Neural cell (in vitro differentiated cells): ENCODE results near the gene SUGCT. TPM values are rescaled to one million over a fixed set of nuclear protein-coding genes. Genes with fewer than 3 reads are reported as not detected.

Experiments
- H2AFZ ChIP-seq: fragments of 200-600, 300-800 bp; sonication (generic), shearing (Covaris generic); 2 replicates; pipeline ENCODE4 v1.6.0; 2014; ENCODE audit warnings: low read depth, mild to moderate bottlenecking, antibody characterized with exemption, low read length, moderate library complexity
- H3F3A ChIP-seq: fragments of 200-600 bp; shearing (Covaris generic); 2 replicates; pipeline ENCODE4 v1.6.1; 2016; ENCODE audit warnings: mild to moderate bottlenecking, moderate library complexity, mixed read lengths, antibody characterized with exemption, low read length; ENCODE audit not compliant: insufficient read depth, poor library complexity, severe bottlenecking
- H3K27ac ChIP-seq: fragments of 200-600, 300-800 bp; sonication (generic), shearing (Covaris generic); 2 replicates; pipeline ENCODE4 v1.5.1; 2014; ENCODE audit warnings: mild to moderate bottlenecking, low read length, moderate library complexity
- H3K27me3 ChIP-seq: fragments of 300-800, 200-600 bp; sonication (generic), shearing (Covaris generic); 2 replicates; pipeline ENCODE4 v1.6.0; 2014; ENCODE audit warnings: mild to moderate bottlenecking, low read depth, low read length, moderate library complexity; ENCODE audit not compliant: insufficient read depth
- H3K36me3 ChIP-seq: fragments of 300-800, 200-600 bp; sonication (generic), shearing (Covaris generic); 2 replicates; pipeline ENCODE4 v1.5.1; 2014; ENCODE audit warnings: mild to moderate bottlenecking, antibody characterized with exemption, low read length, moderate library complexity; ENCODE audit not compliant: insufficient read depth
- H3K4me2 ChIP-seq: fragments of 300-800, 200-600 bp; sonication (generic), shearing (Covaris generic); 2 replicates; pipeline ENCODE4 v1.6.0; 2014; ENCODE audit warnings: mild to moderate bottlenecking, low read length
- H3K4me3 ChIP-seq: fragments of 300-800, 200-600 bp; sonication (generic), shearing (Covaris generic); 2 replicates; pipeline ENCODE4 v1.5.1; 2014; ENCODE audit warnings: mild to moderate bottlenecking, low read length, moderate library complexity
- H3K79me2 ChIP-seq: fragments of 200-600 bp; shearing (Covaris generic); replicated peaks from 2 replicates; pipeline ENCODE4 v1.6.0; 2014; ENCODE audit warnings: mild to moderate bottlenecking, low read length, moderate library complexity; ENCODE audit not compliant: insufficient read depth
- H3K9ac ChIP-seq: fragments of 300-800, 200-600 bp; sonication (generic), shearing (Covaris generic); 2 replicates; pipeline ENCODE4 v1.6.1; 2016; ENCODE audit warnings: mild to moderate bottlenecking, low read length, mixed read lengths
- H3K9me2 ChIP-seq: fragments of 200-600 bp; shearing (Covaris generic); 2 replicates; pipeline ENCODE4 v1.6.1; 2016; ENCODE audit warnings: mild to moderate bottlenecking, low read length, mixed read lengths; ENCODE audit not compliant: insufficient read depth
- H3K9me3 ChIP-seq: fragments of 200-600, 300-800 bp; sonication (generic), shearing (Covaris generic); 2 replicates; pipeline ENCODE4 v1.6.1; 2016; ENCODE audit warnings: mild to moderate bottlenecking, mixed run types, low read length, moderate library complexity, mixed read lengths
- H4K20me1 ChIP-seq: fragments of 200-600 bp; shearing (Covaris generic); 2 replicates; pipeline ENCODE4 v1.6.1; 2016; ENCODE audit warnings: mild to moderate bottlenecking, mixed run types; ENCODE audit not compliant: insufficient read depth
- EP300 ChIP-seq: fragments of 450-650 bp; conservative IDR thresholded peaks from 2 replicates; pipeline ENCODE4 v1.6.1; 2014; ENCODE audit warnings: antibody characterized with exemption, mild to moderate bottlenecking, moderate library complexity; ENCODE audit not compliant: poor library complexity, severe bottlenecking
- EZH2 ChIP-seq: fragments of 200-600, 300-800 bp; shearing (Covaris generic), sonication (generic); IDR thresholded peaks from 2 replicates; pipeline ENCODE4 v1.6.1; 2014; ENCODE audit warnings: antibody characterized with exemption, low read length, borderline replicate concordance, mild to moderate bottlenecking; ENCODE audit not compliant: insufficient read depth, poor library complexity, severe bottlenecking
- MXI1 ChIP-seq: fragments of 450-650 bp; conservative IDR thresholded peaks from 2 replicates; pipeline ENCODE4 v1.6.1; 2014; ENCODE audit warnings: antibody characterized with exemption, mild to moderate bottlenecking; ENCODE audit not compliant: poor library complexity, severe bottlenecking
- POLR2AphosphoS5 ChIP-seq: IDR thresholded peaks from 2 replicates; pipeline ENCODE4 v1.6.1; 2012
- RAD21 ChIP-seq: fragments of 450-650 bp; conservative IDR thresholded peaks from 2 replicates; pipeline ENCODE4 v1.6.1; 2014; ENCODE audit warnings: antibody characterized with exemption, mild to moderate bottlenecking, moderate library complexity
- SMC3 ChIP-seq: fragments of 450-650 bp; conservative IDR thresholded peaks from 2 replicates; pipeline ENCODE4 v1.6.1; 2014; ENCODE audit warnings: antibody characterized with exemption, mild to moderate bottlenecking, moderate library complexity; ENCODE audit not compliant: poor library complexity
- TAF1 ChIP-seq: IDR thresholded peaks from 2 replicates; pipeline ENCODE4 v1.6.1; 2012; ENCODE audit warnings: low read depth
- polyA plus RNA-seq: library from polyadenylated mRNA; depleted of rRNA; stranded (reverse); fragments of >200 nt; gene quantifications from 2 replicates; pipeline ENCODE4 v1.2.3, GENCODE V29; 2014
- TF ChIP-seq, protein P1 (sequence below): IDR thresholded peaks from 2 replicates; pipeline ENCODE4 v1.6.1; 2012; ENCODE audit warnings: borderline replicate concordance
- TF ChIP-seq, protein P2 (sequence below): fragments of 450-650 bp; IDR thresholded peaks from 2 replicates; pipeline ENCODE4 v1.5.1; 2014; ENCODE audit warnings: antibody characterized with exemption, mild to moderate bottlenecking, moderate library complexity; ENCODE audit not compliant: poor library complexity, severe bottlenecking

SUGCT gene
- polyA plus RNA-seq, 1 donor from 2014 or later: not detected

DNA sequence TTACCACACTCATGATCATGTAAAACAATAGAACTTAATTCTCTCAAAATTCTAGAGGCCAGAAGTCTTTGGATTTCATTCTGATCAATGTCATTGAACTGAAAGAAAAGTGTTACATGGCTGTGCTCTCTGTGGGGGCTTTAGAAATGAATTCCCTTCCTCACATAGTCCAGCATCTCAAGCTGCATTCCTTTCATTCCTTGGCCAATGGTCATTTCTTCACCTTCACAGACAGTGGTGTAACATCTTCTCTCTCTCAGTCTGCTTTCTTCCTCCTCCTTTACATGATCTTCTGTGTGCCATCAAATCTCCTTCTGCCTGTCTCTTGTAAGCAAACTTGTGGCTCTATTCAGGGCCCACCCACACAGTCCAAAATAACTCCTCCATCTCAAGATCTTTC lies 735.3 kb downstream of the SUGCT start:
- H4K20me1 ChIP-seq: no peaks in the 10 kb centered on the region
- no peak for TF ChIP-seq EP300
- TF ChIP-seq POLR2AphosphoS5: no peak
- TF ChIP-seq, protein P1, sequence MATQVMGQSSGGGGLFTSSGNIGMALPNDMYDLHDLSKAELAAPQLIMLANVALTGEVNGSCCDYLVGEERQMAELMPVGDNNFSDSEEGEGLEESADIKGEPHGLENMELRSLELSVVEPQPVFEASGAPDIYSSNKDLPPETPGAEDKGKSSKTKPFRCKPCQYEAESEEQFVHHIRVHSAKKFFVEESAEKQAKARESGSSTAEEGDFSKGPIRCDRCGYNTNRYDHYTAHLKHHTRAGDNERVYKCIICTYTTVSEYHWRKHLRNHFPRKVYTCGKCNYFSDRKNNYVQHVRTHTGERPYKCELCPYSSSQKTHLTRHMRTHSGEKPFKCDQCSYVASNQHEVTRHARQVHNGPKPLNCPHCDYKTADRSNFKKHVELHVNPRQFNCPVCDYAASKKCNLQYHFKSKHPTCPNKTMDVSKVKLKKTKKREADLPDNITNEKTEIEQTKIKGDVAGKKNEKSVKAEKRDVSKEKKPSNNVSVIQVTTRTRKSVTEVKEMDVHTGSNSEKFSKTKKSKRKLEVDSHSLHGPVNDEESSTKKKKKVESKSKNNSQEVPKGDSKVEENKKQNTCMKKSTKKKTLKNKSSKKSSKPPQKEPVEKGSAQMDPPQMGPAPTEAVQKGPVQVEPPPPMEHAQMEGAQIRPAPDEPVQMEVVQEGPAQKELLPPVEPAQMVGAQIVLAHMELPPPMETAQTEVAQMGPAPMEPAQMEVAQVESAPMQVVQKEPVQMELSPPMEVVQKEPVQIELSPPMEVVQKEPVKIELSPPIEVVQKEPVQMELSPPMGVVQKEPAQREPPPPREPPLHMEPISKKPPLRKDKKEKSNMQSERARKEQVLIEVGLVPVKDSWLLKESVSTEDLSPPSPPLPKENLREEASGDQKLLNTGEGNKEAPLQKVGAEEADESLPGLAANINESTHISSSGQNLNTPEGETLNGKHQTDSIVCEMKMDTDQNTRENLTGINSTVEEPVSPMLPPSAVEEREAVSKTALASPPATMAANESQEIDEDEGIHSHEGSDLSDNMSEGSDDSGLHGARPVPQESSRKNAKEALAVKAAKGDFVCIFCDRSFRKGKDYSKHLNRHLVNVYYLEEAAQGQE: no peak
- TF ChIP-seq SMC3: no peak

DNA sequence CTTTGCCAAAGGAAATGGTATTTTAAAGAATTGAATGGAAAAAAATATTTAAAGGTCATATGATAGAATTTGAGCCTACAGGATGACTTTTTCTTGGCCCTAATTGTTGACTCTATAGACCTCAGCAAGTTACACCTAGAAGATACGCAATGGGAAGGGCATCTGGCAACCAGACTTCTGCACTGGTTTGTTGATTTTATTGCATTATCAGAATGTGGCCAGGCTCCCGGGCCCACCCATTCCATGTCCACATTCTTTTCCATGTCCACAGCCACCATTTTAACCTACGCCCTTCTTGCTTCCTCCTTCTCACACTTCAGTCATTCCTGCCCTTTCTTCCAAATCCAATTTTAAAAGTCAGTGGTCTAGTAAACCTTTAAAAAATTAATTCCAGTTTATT lies 738.4 kb downstream of the SUGCT start:
- H3K4me2 ChIP-seq: no peak overlapping the region
- H3K27ac ChIP-seq: no peak overlapping the region
- H3K27me3 ChIP-seq: no peaks in the 10 kb centered on the region
- no peaks in the 10 kb centered on the region for H3K79me2 ChIP-seq
- no peaks in the 10 kb centered on the region for H3K9me2 ChIP-seq
- H2AFZ ChIP-seq: no peak overlapping the region
- H3K9me3 ChIP-seq: peaks cover 1% of the 10 kb centered on the region
- no peaks in the 10 kb centered on the region for H3F3A ChIP-seq
- no peak overlapping the region for H3K4me3 ChIP-seq
- H4K20me1 ChIP-seq: no peaks in the 10 kb centered on the region
- H3K36me3 ChIP-seq: no peaks in the 10 kb centered on the region
- no peak overlapping the region for H3K9ac ChIP-seq
- TF ChIP-seq SMC3 (no peak), EZH2 (no peak), RAD21 (no peak), EP300 (no peak), TAF1 (no peak), MXI1 (no peak), POLR2AphosphoS5 (no peak)
- TF ChIP-seq, protein P1: no peak
- TF ChIP-seq, protein P2, sequence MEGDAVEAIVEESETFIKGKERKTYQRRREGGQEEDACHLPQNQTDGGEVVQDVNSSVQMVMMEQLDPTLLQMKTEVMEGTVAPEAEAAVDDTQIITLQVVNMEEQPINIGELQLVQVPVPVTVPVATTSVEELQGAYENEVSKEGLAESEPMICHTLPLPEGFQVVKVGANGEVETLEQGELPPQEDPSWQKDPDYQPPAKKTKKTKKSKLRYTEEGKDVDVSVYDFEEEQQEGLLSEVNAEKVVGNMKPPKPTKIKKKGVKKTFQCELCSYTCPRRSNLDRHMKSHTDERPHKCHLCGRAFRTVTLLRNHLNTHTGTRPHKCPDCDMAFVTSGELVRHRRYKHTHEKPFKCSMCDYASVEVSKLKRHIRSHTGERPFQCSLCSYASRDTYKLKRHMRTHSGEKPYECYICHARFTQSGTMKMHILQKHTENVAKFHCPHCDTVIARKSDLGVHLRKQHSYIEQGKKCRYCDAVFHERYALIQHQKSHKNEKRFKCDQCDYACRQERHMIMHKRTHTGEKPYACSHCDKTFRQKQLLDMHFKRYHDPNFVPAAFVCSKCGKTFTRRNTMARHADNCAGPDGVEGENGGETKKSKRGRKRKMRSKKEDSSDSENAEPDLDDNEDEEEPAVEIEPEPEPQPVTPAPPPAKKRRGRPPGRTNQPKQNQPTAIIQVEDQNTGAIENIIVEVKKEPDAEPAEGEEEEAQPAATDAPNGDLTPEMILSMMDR: no peak

More for the DNA sequence above, 735.3 kb downstream of the SUGCT start:
- no peak overlapping the region for H3K9ac ChIP-seq
- H3K9me3 ChIP-seq: no peaks in the 10 kb centered on the region
- H3K79me2 ChIP-seq: no peaks in the 10 kb centered on the region
- H2AFZ ChIP-seq: no peak overlapping the region
- H3K9me2 ChIP-seq: no peaks in the 10 kb centered on the region
- no peaks in the 10 kb centered on the region for H3K27me3 ChIP-seq
- no peak overlapping the region for H3K4me3 ChIP-seq
- no peak overlapping the region for H3K4me2 ChIP-seq
- no peaks in the 10 kb centered on the region for H3F3A ChIP-seq
- H3K36me3 ChIP-seq: no peaks in the 10 kb centered on the region
- H3K27ac ChIP-seq: no peak overlapping the region
